ENCODE measurements around the gene ZNF611.
"Not testable (repeated sequence)": the region's sequence is repeated elsewhere in the genome, so short reads cannot be mapped to it uniquely, and the experiment has no call there.

Gene ZNF611

GRCh38 chr19:52734893-52735661 is at the start of gene ZNF611:
ZNF611 (minus strand) TSS chr19:52735044; CDS start chr19:52715894, 19,150 bp downstream.
- in situ Hi-C loops (cut with HindIII; ENCODE audit: low sequenced_read_pairs), result no loop called here

GRCh38 chr19:52782864-52783263 is 48.0 kb upstream of the ZNF611 start:
- in situ Hi-C loops (cut with HindIII; ENCODE audit: low sequenced_read_pairs), result not testable (repeated sequence)

GRCh38 chr19:52778811-52779210 is 44.0 kb upstream of the ZNF611 start:
- in situ Hi-C loops (cut with HindIII; ENCODE audit: low sequenced_read_pairs), result no loop called here

- in situ Hi-C loops (cut with HindIII; ENCODE audit: low sequenced_read_pairs), result not testable (repeated sequence)
Measured at GRCh38 chr19:52756447-52756846, 21.6 kb upstream of the ZNF611 start.

- in situ Hi-C loops (cut with HindIII; ENCODE audit: low sequenced_read_pairs), result no loop called here
Measured at GRCh38 chr19:52749780-52750179, 14.9 kb upstream of the ZNF611 start.

- in situ Hi-C loops (cut with HindIII; ENCODE audit: low sequenced_read_pairs), result no loop called here
Measured at GRCh38 chr19:52748336-52748950, 13.6 kb upstream of the ZNF611 start.

- in situ Hi-C loops (cut with HindIII; ENCODE audit: low sequenced_read_pairs), result not testable (repeated sequence)
Measured at GRCh38 chr19:52745919-52746318, 11.1 kb upstream of the ZNF611 start.

GRCh38 chr19:52743091-52743490 is 8.2 kb upstream of the ZNF611 start:
- in situ Hi-C loops (cut with HindIII; ENCODE audit: low sequenced_read_pairs), result no loop called here

GRCh38 chr19:52742516-52742915 is 7.7 kb upstream of the ZNF611 start:
- in situ Hi-C loops (cut with HindIII; ENCODE audit: low sequenced_read_pairs), result no loop called here

- in situ Hi-C loops (cut with HindIII; ENCODE audit: low sequenced_read_pairs), result no loop called here
Measured at GRCh38 chr19:52741951-52742485, 7.2 kb upstream of the ZNF611 start.

GRCh38 chr19:52741371-52741770 is 6.5 kb upstream of the ZNF611 start:
- in situ Hi-C loops (cut with HindIII; ENCODE audit: low sequenced_read_pairs), result not testable (repeated sequence)

GRCh38 chr19:52739576-52739975 is 4.7 kb upstream of the ZNF611 start:
- in situ Hi-C loops (cut with HindIII; ENCODE audit: low sequenced_read_pairs), result no loop called here

GRCh38 chr19:52735734-52736133 is 890 bp upstream of the ZNF611 start:
- in situ Hi-C loops (cut with HindIII; ENCODE audit: low sequenced_read_pairs), result no loop called here

GRCh38 chr19:52734331-52734892 is 432 bp downstream of the ZNF611 start:
- in situ Hi-C loops (cut with HindIII; ENCODE audit: low sequenced_read_pairs), result no loop called here

GRCh38 chr19:52726051-52726450 is 8.8 kb downstream of the ZNF611 start:
- in situ Hi-C loops (cut with HindIII; ENCODE audit: low sequenced_read_pairs), result not testable (repeated sequence)

GRCh38 chr19:52725528-52725961 is 9.3 kb downstream of the ZNF611 start:
- in situ Hi-C loops (cut with HindIII; ENCODE audit: low sequenced_read_pairs), result no loop called here

- in situ Hi-C loops (cut with HindIII; ENCODE audit: low sequenced_read_pairs), result no loop called here
Measured at GRCh38 chr19:52724701-52725514, 9.9 kb downstream of the ZNF611 start.

- in situ Hi-C loops (cut with HindIII; ENCODE audit: low sequenced_read_pairs), result not testable (repeated sequence)
Measured at GRCh38 chr19:52723907-52724598, 10.8 kb downstream of the ZNF611 start.

- in situ Hi-C loops (cut with HindIII; ENCODE audit: low sequenced_read_pairs), result no loop called here
Measured at GRCh38 chr19:52722062-52723003, 12.5 kb downstream of the ZNF611 start.

All from DLD1 (cell line).